B cell (primary cell): Measurements from ENCODE around the gene FMOD.

Experiments used
- EZH2 ChIP-seq: IDR thresholded peaks from 2 replicates; pipeline ENCODE4 v1.6.1; 2012; ENCODE audit warnings: borderline replicate concordance, low read depth, mild to moderate bottlenecking, moderate library complexity, low read length; ENCODE audit not compliant: insufficient read depth, poor library complexity, severe bottlenecking
- TF ChIP-seq, protein P1 (sequence below): fragments of 200-600 bp; IDR thresholded peaks from one replicate; pipeline ENCODE4 v1.8.0; 2022; ENCODE audit warnings: antibody characterized with exemption, mild to moderate bottlenecking

DNA sequence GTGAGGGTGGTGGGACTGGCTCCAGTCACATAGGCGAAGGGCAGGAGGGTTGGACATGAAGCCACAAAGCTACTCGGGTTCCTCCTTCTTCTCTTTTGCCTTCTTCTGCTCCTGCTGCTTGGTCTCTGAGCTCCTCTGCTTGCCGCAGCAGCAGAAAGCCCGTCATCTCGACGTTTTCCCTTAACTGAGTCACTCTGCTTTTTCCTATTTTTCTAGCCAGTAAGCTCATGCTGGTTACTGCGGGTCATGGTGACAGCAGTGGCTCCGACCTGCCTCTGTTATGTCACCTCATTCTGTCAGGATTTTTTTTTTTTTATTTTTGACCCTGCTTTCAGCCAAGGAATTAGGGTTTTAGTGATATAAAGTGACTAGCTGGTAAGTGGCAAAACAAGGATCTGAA is 2.6 kb upstream of the FMOD start:
- TF ChIP-seq, protein P1, sequence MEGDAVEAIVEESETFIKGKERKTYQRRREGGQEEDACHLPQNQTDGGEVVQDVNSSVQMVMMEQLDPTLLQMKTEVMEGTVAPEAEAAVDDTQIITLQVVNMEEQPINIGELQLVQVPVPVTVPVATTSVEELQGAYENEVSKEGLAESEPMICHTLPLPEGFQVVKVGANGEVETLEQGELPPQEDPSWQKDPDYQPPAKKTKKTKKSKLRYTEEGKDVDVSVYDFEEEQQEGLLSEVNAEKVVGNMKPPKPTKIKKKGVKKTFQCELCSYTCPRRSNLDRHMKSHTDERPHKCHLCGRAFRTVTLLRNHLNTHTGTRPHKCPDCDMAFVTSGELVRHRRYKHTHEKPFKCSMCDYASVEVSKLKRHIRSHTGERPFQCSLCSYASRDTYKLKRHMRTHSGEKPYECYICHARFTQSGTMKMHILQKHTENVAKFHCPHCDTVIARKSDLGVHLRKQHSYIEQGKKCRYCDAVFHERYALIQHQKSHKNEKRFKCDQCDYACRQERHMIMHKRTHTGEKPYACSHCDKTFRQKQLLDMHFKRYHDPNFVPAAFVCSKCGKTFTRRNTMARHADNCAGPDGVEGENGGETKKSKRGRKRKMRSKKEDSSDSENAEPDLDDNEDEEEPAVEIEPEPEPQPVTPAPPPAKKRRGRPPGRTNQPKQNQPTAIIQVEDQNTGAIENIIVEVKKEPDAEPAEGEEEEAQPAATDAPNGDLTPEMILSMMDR, result no peak
- TF ChIP-seq EZH2, result no peak
